RWPE1 (cell line): ENCODE results near the gene TAOK2.

ENCODE experiments used
- CTCF ChIA-PET: fragments of 350-600 bp; sonication (Branson Sonifier 250); formaldehyde crosslinking; extraction: SDS; loops from one replicate; lab custom pipeline; 2021; lab: Yijun Ruan, JAX
- POLR2A ChIA-PET: fragments of 400-600 bp; formaldehyde crosslinking; extraction: SDS; loops from one replicate; lab custom pipeline; 2020; ENCODE audit warnings: antibody characterized with exemption; ENCODE audit not compliant: low non-redundant PET; lab: Yijun Ruan, JAX
- DNase-seq: peaks from one replicate; pipeline ENCODE4 v3.0.0; 2012; ENCODE audit warnings: low spot score
- H3K27ac ChIP-seq: fragments of 450-650 bp; 2 replicates; pipeline ENCODE4 v1.5.1; 2017
- TF ChIP-seq, protein P1 (sequence below): fragments of 450-650 bp; conservative IDR thresholded peaks from 2 replicates; pipeline ENCODE4 v1.5.1; 2017; ENCODE audit warnings: low read depth, mild to moderate bottlenecking

TAOK2 gene

DNA sequence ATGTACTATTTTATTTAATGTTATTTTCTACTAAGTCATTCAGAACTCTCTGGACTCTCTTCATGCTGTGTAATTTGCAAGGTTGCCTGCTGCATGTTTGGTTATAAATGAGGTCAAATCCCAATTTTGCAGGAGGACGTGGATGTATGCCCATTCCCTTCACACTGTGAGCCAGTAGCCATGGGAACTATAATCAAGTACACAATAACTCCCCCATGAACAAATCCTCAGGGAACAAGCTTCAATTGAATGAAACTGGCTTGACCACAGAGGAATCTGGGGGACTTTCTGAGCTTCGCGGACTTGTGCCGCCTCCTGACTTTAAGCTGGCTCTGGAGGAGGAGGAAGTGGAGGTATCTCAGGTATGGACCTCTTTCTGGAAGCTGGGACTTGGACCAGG, 33.0 kb upstream of the TAOK2 start:
- TF ChIP-seq, protein P1, sequence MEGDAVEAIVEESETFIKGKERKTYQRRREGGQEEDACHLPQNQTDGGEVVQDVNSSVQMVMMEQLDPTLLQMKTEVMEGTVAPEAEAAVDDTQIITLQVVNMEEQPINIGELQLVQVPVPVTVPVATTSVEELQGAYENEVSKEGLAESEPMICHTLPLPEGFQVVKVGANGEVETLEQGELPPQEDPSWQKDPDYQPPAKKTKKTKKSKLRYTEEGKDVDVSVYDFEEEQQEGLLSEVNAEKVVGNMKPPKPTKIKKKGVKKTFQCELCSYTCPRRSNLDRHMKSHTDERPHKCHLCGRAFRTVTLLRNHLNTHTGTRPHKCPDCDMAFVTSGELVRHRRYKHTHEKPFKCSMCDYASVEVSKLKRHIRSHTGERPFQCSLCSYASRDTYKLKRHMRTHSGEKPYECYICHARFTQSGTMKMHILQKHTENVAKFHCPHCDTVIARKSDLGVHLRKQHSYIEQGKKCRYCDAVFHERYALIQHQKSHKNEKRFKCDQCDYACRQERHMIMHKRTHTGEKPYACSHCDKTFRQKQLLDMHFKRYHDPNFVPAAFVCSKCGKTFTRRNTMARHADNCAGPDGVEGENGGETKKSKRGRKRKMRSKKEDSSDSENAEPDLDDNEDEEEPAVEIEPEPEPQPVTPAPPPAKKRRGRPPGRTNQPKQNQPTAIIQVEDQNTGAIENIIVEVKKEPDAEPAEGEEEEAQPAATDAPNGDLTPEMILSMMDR: no peak
- POLR2A ChIA-PET: no interaction called here
- no peak overlapping the region for H3K27ac ChIP-seq
- CTCF ChIA-PET: no interaction called here
- DNase-seq: no peak

DNA sequence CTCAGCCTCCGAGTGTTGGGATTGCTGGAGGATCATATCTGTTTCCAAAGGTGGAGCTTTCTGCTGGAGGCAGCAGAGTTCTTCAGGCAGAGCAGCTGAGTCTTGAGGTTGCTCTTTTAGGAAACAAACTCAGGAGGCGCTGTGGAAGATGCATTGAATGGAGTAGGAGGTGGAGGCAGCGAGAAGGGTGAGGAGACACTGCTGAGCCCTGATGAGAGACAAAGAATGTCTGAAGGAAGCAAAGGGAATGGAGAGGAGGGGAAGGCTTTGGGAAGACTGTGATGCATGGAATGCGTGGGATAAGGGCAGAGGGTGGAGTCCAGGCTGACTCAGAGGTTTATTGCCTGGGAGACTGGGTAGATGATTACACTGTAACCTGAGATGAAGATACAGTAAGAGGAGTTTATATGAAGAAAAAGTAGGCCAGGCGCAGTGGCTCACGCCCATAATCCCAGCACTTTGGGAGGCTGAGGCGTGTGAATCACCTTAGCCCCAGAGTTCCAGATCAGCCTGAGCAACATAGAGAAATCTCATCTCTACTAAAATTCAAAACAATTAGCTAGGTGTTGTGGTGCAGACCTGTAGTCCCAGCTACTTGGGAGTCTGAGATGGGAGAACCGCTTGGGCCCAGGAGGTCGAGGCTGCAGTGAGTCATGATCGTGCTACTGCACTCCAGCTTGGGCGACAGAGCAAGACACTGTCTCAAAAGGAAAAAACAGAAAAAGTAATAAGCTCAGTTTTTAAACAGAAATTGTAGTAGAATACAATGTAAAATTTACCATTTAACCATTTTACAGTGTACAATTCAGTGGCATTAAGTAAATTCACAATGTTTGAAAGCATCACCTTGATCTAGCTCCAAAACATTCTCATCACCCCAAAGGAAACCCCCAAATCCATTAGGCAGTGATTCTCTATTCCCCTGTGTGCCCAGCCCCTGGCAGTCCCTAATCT, 29.5 kb upstream of the TAOK2 start:
- H3K27ac ChIP-seq: peak overlapping the region; percentile 94
- ChIA-PET POLR2A (interaction anchor here (0.5 to 1.4 kb wide), 3 partner anchors 17 to 93 kb away, joined by 3 to 7 read pairs (median 4); partner anchors contain the start of gene KCTD13), CTCF (interaction anchor here (0.6 to 1.2 kb wide), 7 partner anchors 19 to 137 kb away, joined by 3 to 9 read pairs (median 4); no protein-coding TSS in a partner anchor)
- TF ChIP-seq, protein P1: no peak
- peak; percentile 95 for DNase-seq

DNA sequence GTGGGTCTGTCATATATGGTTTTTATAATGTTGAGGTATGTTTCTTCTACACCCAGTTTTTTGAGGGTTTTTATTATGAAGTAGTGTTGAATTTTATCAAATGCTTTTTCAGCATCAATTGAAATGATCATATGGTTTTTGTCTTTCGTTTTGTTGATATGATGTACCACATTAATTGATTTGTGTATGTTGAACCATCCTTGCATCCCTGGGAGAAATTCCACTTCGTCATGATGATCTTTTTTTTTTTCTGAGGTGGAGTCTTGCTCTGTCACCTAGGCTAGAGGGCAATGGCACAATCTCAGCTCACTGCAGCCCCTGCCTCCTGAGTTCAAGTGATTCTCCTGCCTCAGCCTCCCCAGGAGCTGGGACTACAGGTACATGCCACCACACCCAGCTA, 25.8 kb upstream of the TAOK2 start:
- H3K27ac ChIP-seq: no peak overlapping the region
- TF ChIP-seq, protein P1: no peak
- DNase-seq: no peak
- ChIA-PET CTCF (interaction anchor here (0.6 kb wide), 1 partner anchor 13 kb away, joined by 3 read pairs; no protein-coding TSS in a partner anchor), POLR2A (no interaction called here)

DNA sequence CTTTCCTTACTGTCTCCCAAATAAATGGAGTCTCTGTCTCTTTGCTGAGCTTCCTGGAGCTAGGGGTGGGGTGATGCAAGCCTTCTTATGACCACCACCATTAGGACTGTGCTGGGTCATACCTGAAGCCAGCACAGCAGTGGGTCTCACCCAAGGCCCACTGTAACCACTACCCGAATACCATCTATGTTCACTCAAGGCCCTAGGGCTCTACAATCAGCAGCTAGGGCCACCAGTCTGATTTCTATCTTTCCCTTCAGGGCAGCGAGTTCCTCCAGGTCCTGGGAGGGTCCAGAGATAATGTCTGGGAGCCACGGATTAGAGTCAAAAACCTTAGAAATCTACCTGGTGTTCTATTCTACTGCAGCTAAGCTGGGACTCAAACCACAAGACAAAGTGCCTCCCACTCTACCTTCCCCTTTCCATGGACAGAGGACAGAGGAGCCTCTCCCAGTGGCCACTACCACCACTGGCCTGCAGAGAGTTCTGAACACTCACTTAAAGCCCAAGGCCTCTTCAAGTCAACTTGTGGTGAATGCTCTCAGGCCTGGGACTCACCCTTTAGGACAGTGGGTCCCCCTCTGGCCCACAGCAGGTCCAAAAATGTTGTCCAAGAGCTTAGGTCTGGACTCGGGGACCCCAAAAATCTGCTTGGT, 22.7 kb upstream of the TAOK2 start:
- no peak for DNase-seq
- ChIA-PET CTCF (interaction anchor here (1.1 kb wide), 1 partner anchor 11 kb away, joined by 8 read pairs; the partner anchor contains the start of gene TMEM219), POLR2A (interaction anchor here (0.6 to 1.8 kb wide), 2 partner anchors 11 to 130 kb away, joined by 3 to 5 read pairs; partner anchors contain the start of gene TMEM219)
- H3K27ac ChIP-seq: no peak overlapping the region
- TF ChIP-seq, protein P1: no peak

DNA sequence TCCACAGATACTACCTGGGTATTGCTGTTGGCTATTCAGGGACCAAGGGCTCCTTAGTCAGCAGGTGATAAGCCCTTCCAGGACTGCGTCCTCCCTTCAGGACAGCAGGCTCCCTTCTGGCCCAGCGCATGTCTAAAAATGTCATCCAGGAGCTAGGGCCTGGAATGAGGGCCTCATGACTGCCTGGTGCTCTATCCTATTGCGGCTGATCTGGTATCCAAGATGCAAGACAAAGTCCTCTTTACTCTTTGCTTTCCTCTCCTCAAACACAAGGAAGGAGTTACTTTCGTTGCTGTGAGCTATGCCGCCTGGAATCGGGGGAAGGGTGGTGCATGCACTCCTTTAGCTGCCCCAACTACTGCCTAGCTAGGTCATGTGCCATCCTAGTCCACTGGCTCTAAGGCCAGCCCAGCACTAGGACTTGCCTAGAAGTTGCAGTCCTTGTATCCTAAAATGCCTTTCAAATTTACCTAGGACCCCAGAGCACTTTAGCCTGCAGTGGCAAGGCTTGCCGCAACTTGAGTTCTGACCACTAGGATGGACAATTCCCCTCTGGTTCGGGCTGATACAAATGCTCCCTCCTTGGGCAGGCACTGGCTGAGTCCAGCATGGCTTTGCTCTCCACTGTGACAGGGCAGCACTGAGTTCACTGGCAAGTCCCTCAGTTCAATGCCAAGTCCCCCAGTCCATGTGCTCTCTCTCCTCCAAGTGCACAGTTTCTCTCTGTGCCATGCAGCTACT, 21.9 kb upstream of the TAOK2 start:
- ChIA-PET POLR2A (interaction anchor here (1.8 kb wide), 1 partner anchor 10 kb away, joined by 5 read pairs; the partner anchor contains the start of gene TMEM219), CTCF (interaction anchor here (1.1 kb wide), 1 partner anchor 10 kb away, joined by 8 read pairs; the partner anchor contains the start of gene TMEM219)
- no peak overlapping the region for H3K27ac ChIP-seq
- no peak for DNase-seq
- TF ChIP-seq, protein P1: no peak
